CD4-positive, alpha-beta T cell treated with Interleukin-15 for 1 hour (primary cell): Measurements from ENCODE around the gene SPNS2.

ENCODE experiments used
- DNase-seq: peaks from one replicate; pipeline ENCODE4 v3.0.0-alpha.2; 2020

SPNS2 gene

DNA sequence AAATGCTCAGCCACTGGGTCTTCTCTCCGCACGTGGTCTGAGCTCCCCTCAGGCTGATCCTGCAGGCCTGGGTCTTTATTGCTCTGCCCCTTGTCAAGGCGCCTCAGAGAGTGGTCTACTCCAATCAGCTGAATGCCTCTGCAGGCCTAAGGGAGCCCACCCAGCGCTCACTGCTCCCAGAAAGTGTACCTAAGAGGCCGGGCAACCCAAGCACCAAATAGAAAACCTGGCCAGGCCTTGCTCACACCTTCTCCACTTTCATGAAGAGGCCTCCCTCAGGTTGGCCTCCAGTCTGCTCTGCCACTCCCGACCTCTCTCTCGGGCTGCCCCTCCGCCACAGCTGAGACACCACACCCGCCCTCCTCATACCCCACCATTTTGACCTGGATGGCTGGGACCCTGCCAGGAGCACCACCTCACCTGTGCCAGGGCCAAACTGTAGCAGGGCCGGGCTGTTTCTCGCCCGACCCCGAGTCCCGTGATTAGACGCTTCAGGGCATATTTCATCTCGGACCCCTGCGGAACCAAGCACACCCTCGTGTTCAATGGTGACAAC is 55.8 kb downstream of the SPNS2 start:
- DNase-seq = no peak

GRCh38 chr17:4554997-4555799 is 56.5 kb downstream of the SPNS2 start, which contains the start of gene MYBBP1A:
TSS of gene MYBBP1A (minus strand) at chr17:4555384. CDS start at chr17:4555324, 60 bp downstream.
- DNase-seq = peak; percentile 95

GRCh38 chr17:4555873-4556759 is 57.4 kb downstream of the SPNS2 start:
- no peak for DNase-seq

GRCh38 chr17:4556996-4557395 is 58.3 kb downstream of the SPNS2 start:
- no peak for DNase-seq

- no peak for DNase-seq
These were observed 59.1 kb downstream of the SPNS2 start for GRCh38 chr17:4557626-4558346.

- no peak for DNase-seq
These were observed 59.8 kb downstream of the SPNS2 start for GRCh38 chr17:4558347-4558971.

GRCh38 chr17:4559139-4559791 is 60.6 kb downstream of the SPNS2 start:
- no peak for DNase-seq

DNA sequence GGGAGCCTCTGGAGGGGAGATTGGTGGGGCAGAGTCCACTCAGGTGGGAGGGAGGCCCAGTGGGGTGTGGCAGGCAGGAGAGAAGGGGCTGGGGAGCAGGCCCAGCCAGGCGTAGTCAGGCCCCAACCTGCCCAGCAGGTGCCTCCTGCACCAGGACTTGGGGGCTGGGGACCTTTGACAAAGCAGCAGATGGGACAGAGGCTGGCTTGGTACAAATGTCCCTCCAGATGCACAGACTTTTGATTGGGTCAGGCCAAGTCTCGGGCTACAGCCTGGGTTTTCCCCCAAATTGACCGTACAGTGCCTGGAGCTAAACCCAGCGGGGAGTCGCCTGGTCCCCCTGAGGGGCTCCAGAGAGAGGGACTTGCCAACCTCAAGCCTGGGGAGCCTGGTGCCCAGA is 61.3 kb downstream of the SPNS2 start:
- no peak for DNase-seq

- no peak for DNase-seq
These were observed 61.7 kb downstream of the SPNS2 start, which contains the start of gene GGT6 for GRCh38 chr17:4560421-4560820. TSS of gene GGT6 (minus strand) at chr17:4560577. CDS start at chr17:4560521, 56 bp downstream.

DNA sequence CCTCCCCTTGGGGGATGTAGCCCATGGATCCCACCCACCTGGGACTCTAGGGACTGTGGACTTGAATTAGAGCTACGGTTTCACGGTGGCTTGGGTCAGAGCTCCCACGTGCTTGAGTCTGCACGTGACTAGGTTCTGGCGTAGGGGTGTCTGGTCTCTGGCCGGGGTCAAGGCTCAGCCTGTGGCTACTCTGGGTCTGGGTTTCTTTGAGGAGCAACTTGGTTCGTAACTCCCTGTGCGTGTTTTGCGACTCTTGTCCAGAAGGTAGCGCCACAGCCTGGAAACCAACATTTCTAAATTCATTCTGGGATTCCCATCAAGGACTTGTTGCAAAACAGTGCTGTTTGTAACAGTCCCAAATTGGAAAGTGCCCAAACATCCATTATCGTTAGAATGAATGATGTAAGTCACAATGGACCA is 62.2 kb downstream of the SPNS2 start:
- no peak for DNase-seq

DNA sequence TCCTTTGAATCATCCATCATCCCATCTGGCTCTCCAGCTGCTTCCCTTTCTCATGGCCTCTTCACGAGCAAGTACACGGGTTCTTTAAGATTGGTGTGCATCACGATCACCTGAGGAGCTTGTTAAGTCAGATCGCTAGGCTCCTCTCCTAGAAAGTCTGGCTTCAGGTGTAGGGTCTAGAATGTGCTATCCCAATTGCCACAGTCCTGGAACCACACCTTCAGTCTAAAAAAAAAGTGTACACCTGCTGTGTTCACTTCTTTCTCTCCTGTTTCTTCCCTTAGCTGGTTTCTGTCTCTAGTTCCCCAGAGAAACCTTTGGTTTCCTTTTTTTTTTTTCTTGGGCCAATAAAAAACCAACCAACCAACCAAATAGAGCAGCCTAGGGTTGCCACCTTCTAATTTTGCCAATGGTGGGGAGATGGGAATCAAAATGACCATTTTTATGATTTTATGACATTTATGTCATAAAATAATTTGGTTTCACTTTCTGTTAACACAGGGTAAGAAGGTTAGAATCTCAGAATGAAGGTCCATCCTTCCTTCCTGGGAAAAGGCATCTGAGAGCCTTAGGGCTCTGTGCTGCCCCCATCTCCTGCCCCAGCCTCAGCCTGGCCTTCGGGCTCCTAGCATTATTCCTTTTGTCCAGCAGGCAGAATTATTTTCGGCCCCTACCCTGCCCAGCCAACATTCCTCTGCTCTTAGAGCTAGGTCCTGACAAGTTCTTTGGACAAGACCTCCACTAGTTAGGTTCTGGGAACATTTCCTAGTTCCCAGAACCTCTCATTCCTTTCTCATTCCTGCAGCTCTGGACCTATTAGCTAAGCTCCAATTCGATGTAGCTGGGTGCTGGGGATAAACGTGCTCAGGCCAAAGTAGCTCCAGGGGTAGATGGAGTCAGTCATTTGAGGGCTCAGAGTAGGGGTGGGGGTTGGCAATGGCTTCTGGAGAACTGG is 63.6 kb downstream of the SPNS2 start:
- no peak for DNase-seq

- peak; percentile 53 for DNase-seq
These were observed 66.8 kb downstream of the SPNS2 start for GRCh38 chr17:4565209-4566141.

GRCh38 chr17:4566785-4567184 is 68.1 kb downstream of the SPNS2 start:
- no peak for DNase-seq

DNA sequence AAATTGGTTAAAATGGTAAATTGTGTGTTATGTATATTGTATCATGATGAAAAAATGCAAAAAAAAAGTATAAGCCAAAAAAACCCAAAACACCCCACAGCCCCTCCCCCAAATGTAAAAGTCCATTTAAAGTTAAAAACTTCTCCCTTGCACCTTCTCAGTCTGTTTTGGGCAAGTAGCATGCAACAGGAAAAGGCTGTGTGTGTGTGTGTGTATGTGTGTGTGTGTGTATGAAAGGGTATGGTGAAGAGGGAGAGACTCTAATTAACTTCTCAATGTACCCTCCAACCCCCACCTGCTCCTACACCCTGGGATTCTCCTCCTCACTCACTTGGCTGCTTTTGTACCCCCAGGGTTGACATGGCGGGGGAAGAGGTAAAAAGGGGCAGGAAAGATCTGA is 70.9 kb downstream of the SPNS2 start:
- DNase-seq = no peak

- DNase-seq = no peak
These were observed 73.5 kb downstream of the SPNS2 start for GRCh38 chr17:4572131-4572530.

DNA sequence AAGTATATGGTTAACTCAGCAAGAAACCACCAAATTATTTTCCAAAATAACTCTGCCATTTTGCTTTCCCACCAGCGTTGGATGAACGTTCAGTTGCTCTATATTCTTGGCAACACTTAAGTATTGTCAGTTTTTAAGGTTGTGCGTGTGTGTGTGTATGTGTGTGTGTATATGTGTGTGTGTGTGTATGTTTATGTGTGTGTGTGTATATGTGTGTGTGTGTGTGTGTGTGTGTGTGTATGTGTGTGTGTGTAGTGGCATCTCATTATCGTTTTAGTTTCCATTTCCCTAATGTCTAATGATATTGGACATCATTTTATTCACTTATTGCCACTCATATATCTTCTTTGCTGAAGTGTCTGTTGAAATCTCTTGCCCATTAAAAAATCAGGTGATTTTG is 74.4 kb downstream of the SPNS2 start:
- DNase-seq = no peak

DNA sequence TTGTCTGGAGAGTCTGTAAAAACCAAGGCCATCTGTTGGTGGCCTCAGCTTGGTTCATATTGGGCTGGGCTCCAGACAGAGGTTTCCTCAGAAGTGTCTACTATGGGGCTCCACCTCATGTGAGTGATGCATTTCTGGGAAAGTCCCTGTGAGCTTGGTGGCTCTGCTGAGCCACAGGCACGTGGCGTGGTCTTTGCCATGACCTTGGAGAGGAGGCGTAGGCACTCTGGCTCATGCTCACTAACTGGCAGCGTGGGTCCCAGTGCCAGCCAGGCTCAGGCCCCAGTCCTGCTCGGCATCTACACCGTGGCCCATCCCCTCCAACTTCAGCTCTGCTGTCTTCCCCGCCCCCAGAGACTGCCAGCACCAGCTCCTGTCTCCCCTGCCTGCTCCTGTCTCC is 75.0 kb downstream of the SPNS2 start:
- DNase-seq = peak; percentile 37

GRCh38 chr17:4574448-4575045 is 75.9 kb downstream of the SPNS2 start:
- DNase-seq = no peak

- DNase-seq = no peak
These were observed 77.5 kb downstream of the SPNS2 start for GRCh38 chr17:4576161-4576558.
